Measurements from ENCODE around the gene ITGA8. TPM values are rescaled to one million over a fixed set of nuclear protein-coding genes. Genes with fewer than 3 reads are reported as not detected.
A peak's percentile ranks its signal among the peaks of the same experiment; 100 is the strongest.
"Not testable (repeated sequence)": the region's sequence is repeated elsewhere in the genome, so short reads cannot be mapped to it uniquely, and the experiment has no call there.

Gene ITGA8
- polyA plus RNA-seq, 6 donors from 2014 or later = not detected

- Mint-ChIP-seq H3K36me3 (no peaks in the 10 kb centered on the region), H3K4me1 (no peaks in the 10 kb centered on the region)
- no peak for ATAC-seq (ENCODE audit: low read depth in 2 of 2)
These were observed 235.6 kb downstream of the ITGA8 start for GRCh38 chr10:15484128-15484527.

GRCh38 chr10:15483215-15484075 is 236.3 kb downstream of the ITGA8 start:
- Mint-ChIP-seq H3K27ac (no peak overlapping the region), H3K4me3 (no peak overlapping the region), H3K27me3 (peaks cover 0 to 6% (median 0%) of the 10 kb centered on the region in 3 donors), H3K4me1 (no peaks in the 10 kb centered on the region), H3K9me3 (peaks cover 0 to 6% (median under 1%) of the 10 kb centered on the region in 7 donors), H3K36me3 (no peaks in the 10 kb centered on the region)
- ATAC-seq (ENCODE audit: low read depth in 2 of 2) (no peak), DNase-seq (no peak)

More at GRCh38 chr10:15484128-15484527, 235.6 kb downstream of the ITGA8 start:
- H3K27ac Mint-ChIP-seq = no peak overlapping the region
- no peak for DNase-seq
- H3K9me3 Mint-ChIP-seq = peaks cover 0 to 6% (median 4%) of the 10 kb centered on the region in 7 donors
- H3K4me3 Mint-ChIP-seq = no peak overlapping the region
- peaks cover 0 to 6% (median 5%) of the 10 kb centered on the region in 3 donors for H3K27me3 Mint-ChIP-seq

GRCh38 chr10:15482156-15482555 is 237.6 kb downstream of the ITGA8 start:
- Mint-ChIP-seq H3K27me3 (peaks cover 0 to 15% (median 7%) of the 10 kb centered on the region in 3 donors), H3K4me3 (no peak overlapping the region), H3K27ac (no peak overlapping the region), H3K36me3 (no peaks in the 10 kb centered on the region), H3K9me3 (peaks cover 0 to 6% (median 4%) of the 10 kb centered on the region in 7 donors), H3K4me1 (no peaks in the 10 kb centered on the region)
- DNase-seq (no peak), ATAC-seq (ENCODE audit: low read depth in 2 of 2) (no peak)

GRCh38 chr10:15478950-15479349 is 240.8 kb downstream of the ITGA8 start:
- Mint-ChIP-seq H3K4me1 (no peaks in the 10 kb centered on the region), H3K27ac (no peak overlapping the region), H3K27me3 (peaks cover 4 to 15% (median 8%) of the 10 kb centered on the region in 3 donors), H3K9me3 (peaks cover 0 to 17% (median 2%) of the 10 kb centered on the region in 7 donors), H3K36me3 (peaks cover 0 to 5% of the 10 kb centered on the region in 2 donors), H3K4me3 (no peak overlapping the region)
- ATAC-seq (ENCODE audit: low read depth in 2 of 2) = no peak
- no peak for DNase-seq

- DNase-seq (no peak), ATAC-seq (ENCODE audit: low read depth in 2 of 2) (no peak)
- Mint-ChIP-seq H3K9me3 (peaks cover 0 to 17% (median 2%) of the 10 kb centered on the region in 7 donors), H3K4me1 (no peaks in the 10 kb centered on the region), H3K27ac (no peak overlapping the region), H3K36me3 (peaks cover 0 to 5% of the 10 kb centered on the region in 2 donors), H3K27me3 (peaks cover 4 to 15% (median 9%) of the 10 kb centered on the region in 3 donors), H3K4me3 (no peak overlapping the region)
These were observed 241.3 kb downstream of the ITGA8 start for GRCh38 chr10:15478429-15478828.

GRCh38 chr10:15476337-15476736 is 243.4 kb downstream of the ITGA8 start:
- H3K36me3 Mint-ChIP-seq = peaks cover 0 to 5% of the 10 kb centered on the region in 2 donors
- DNase-seq (no peak), ATAC-seq (ENCODE audit: low read depth in 2 of 2) (no peak)
- peaks cover 4 to 18% (median 10%) of the 10 kb centered on the region in 3 donors for H3K27me3 Mint-ChIP-seq
- H3K4me1 Mint-ChIP-seq = no peaks in the 10 kb centered on the region
- H3K9me3 Mint-ChIP-seq = peaks cover 0 to 25% (median 2%) of the 10 kb centered on the region in 7 donors
- peak overlapping the region in 1 of 8 donors; percentile 37 for H3K4me3 Mint-ChIP-seq
- no peak overlapping the region for H3K27ac Mint-ChIP-seq

- DNase-seq; ATAC-seq (ENCODE audit: low read depth in 2 of 2); H3K27ac Mint-ChIP-seq; H3K4me3 Mint-ChIP-seq; H3K36me3 Mint-ChIP-seq; H3K4me1 Mint-ChIP-seq: not testable (repeated sequence)
- peaks cover 0 to 25% (median 2%) of the 10 kb centered on the region in 7 donors for H3K9me3 Mint-ChIP-seq
- peaks cover 9 to 18% (median 10%) of the 10 kb centered on the region in 3 donors for H3K27me3 Mint-ChIP-seq
These were observed 244.3 kb downstream of the ITGA8 start for GRCh38 chr10:15475439-15475838.

GRCh38 chr10:15474671-15475070 is 245.1 kb downstream of the ITGA8 start:
- Mint-ChIP-seq H3K36me3 (peaks cover 0 to 5% of the 10 kb centered on the region in 2 donors), H3K4me1 (no peaks in the 10 kb centered on the region), H3K9me3 (peaks cover 0 to 25% (median 2%) of the 10 kb centered on the region in 7 donors), H3K27me3 (peaks cover 10 to 18% (median 10%) of the 10 kb centered on the region in 3 donors), H3K27ac (no peak overlapping the region), H3K4me3 (no peak overlapping the region)
- ATAC-seq (ENCODE audit: low read depth in 2 of 2) (no peak), DNase-seq (no peak)

- no peak overlapping the region for H3K27ac Mint-ChIP-seq
- H3K4me1 Mint-ChIP-seq = no peaks in the 10 kb centered on the region
- peaks cover 0 to 25% (median 3%) of the 10 kb centered on the region in 7 donors for H3K9me3 Mint-ChIP-seq
- H3K4me3 Mint-ChIP-seq = no peak overlapping the region
- DNase-seq (no peak), ATAC-seq (ENCODE audit: low read depth in 2 of 2) (no peak)
- peaks cover 0 to 5% of the 10 kb centered on the region in 2 donors for H3K36me3 Mint-ChIP-seq
- H3K27me3 Mint-ChIP-seq = peaks cover 10 to 18% (median 17%) of the 10 kb centered on the region in 3 donors
These were observed 246.3 kb downstream of the ITGA8 start for GRCh38 chr10:15473396-15473767.

- ATAC-seq (ENCODE audit: low read depth in 2 of 2) = no peak
- Mint-ChIP-seq H3K4me3 (no peak overlapping the region), H3K9me3 (peaks cover 0 to 20% (median 3%) of the 10 kb centered on the region in 7 donors), H3K4me1 (no peaks in the 10 kb centered on the region), H3K27me3 (peaks cover 5 to 17% (median 16%) of the 10 kb centered on the region in 3 donors), H3K27ac (no peak overlapping the region), H3K36me3 (peaks cover 0 to 5% of the 10 kb centered on the region in 2 donors)
- no peak for DNase-seq
These were observed 247.0 kb downstream of the ITGA8 start for GRCh38 chr10:15472431-15473395.

- Mint-ChIP-seq H3K36me3 (peaks cover 0 to 5% of the 10 kb centered on the region in 2 donors), H3K4me3 (no peak overlapping the region), H3K4me1 (no peaks in the 10 kb centered on the region), H3K27me3 (peaks cover 0 to 17% (median 11%) of the 10 kb centered on the region in 3 donors), H3K27ac (no peak overlapping the region), H3K9me3 (peaks cover 0 to 20% (median 2%) of the 10 kb centered on the region in 7 donors)
- DNase-seq (no peak), ATAC-seq (ENCODE audit: low read depth in 2 of 2) (no peak)
These were observed 247.7 kb downstream of the ITGA8 start for GRCh38 chr10:15472008-15472407.

- H3K4me1 Mint-ChIP-seq = no peaks in the 10 kb centered on the region
- DNase-seq (no peak), ATAC-seq (ENCODE audit: low read depth in 2 of 2) (no peak)
- H3K27ac Mint-ChIP-seq = no peak overlapping the region
- peaks cover 0 to 12% (median 3%) of the 10 kb centered on the region in 7 donors for H3K9me3 Mint-ChIP-seq
- no peaks in the 10 kb centered on the region for H3K36me3 Mint-ChIP-seq
- H3K27me3 Mint-ChIP-seq = peaks cover 0 to 21% (median 18%) of the 10 kb centered on the region in 3 donors
- H3K4me3 Mint-ChIP-seq = no peak overlapping the region
These were observed 250.6 kb downstream of the ITGA8 start for GRCh38 chr10:15469111-15469510.

- DNase-seq = no peak
- no peak overlapping the region for H3K27ac Mint-ChIP-seq
- no peaks in the 10 kb centered on the region for H3K4me1 Mint-ChIP-seq
- peaks cover 0 to 18% (median 7%) of the 10 kb centered on the region in 7 donors for H3K9me3 Mint-ChIP-seq
- H3K4me3 Mint-ChIP-seq = no peak overlapping the region
- no peak for ATAC-seq (ENCODE audit: low read depth in 2 of 2)
- H3K27me3 Mint-ChIP-seq = peaks cover 13 to 17% (median 13%) of the 10 kb centered on the region in 3 donors
- H3K36me3 Mint-ChIP-seq = no peaks in the 10 kb centered on the region
These were observed 255.3 kb downstream of the ITGA8 start for GRCh38 chr10:15464381-15464780.
